MM.1S (cell line): ENCODE data around the gene PPP2R2D.

Experiments used
- CTCF ChIP-seq: fragments of 300-600 bp; sonication (generic); IDR thresholded peaks from 2 replicates; pipeline ENCODE4 v1.5.1; 2016; ENCODE audit warnings: antibody characterized with exemption, low read length, mixed read lengths
- EZH2 ChIP-seq: fragments of 300-600 bp; sonication (generic); optimal IDR thresholded peaks from 2 replicates; pipeline ENCODE3; 2017; ENCODE audit warnings: low read depth, mild to moderate bottlenecking, antibody characterized with exemption, low read length, mixed read lengths
- EZH2phosphoT487 ChIP-seq: fragments of 300-600 bp; sonication (generic); IDR thresholded peaks from 2 replicates; pipeline ENCODE4 v1.6.1; 2018; ENCODE audit warnings: antibody characterized with exemption, low read length

- no peak for TF ChIP-seq CTCF
- no peak for TF ChIP-seq EZH2
- no peak for TF ChIP-seq EZH2phosphoT487
Measured at GRCh38 chr10:131854579-131855335, 46.1 kb upstream of the PPP2R2D start.
